ENCODE results near the gene CNTNAP2.
A peak's percentile ranks its signal among the peaks of the same experiment; 100 is the strongest.

The CNTNAP2 gene

DNA sequence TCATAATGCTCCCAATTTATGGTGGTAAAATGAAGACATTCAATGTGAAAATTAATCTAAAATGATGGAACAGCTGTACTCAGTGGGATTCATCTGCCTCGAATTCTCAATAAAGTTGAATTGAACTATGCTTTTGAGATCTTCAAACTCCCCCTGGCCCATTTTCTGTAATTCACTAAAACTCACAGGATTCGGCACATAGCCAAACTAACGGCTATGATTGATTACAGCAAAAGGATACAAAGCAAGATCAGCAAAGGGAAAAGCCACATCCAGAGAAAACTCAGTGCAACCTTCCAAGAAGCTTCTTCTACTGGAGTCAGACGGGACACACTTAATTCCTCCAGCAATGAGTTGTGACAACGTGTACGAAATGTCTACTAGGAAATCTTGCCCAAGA lies 307.5 kb downstream of the CNTNAP2 start:
- DNase-seq (ENCODE audit: low spot score), result no peak

DNA sequence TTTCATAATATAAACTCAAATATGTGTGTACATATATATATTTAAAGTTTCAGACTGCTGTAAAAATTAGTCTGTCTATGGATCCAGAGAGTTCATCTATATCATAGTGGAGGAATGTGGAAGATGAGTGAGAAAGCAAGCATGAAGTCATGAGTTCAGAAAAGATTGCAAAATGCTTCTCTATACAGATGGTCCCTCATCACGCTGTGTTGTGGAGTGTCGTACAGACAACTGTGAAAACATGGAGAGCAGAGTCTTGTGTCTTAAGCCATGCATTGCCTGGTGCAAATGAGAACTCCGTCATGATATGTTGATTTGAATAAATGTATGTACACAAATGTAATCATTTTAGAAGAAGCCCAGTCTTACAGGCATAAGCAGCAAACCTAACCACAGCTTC lies 316.9 kb downstream of the CNTNAP2 start:
- no peak for DNase-seq (ENCODE audit: low spot score)

GRCh38 chr7:146443102-146443501 lies 326.5 kb downstream of the CNTNAP2 start:
- DNase-seq (ENCODE audit: low spot score), result no peak

GRCh38 chr7:146449625-146450024 lies 333.0 kb downstream of the CNTNAP2 start:
- DNase-seq (ENCODE audit: low spot score), result no peak

DNA sequence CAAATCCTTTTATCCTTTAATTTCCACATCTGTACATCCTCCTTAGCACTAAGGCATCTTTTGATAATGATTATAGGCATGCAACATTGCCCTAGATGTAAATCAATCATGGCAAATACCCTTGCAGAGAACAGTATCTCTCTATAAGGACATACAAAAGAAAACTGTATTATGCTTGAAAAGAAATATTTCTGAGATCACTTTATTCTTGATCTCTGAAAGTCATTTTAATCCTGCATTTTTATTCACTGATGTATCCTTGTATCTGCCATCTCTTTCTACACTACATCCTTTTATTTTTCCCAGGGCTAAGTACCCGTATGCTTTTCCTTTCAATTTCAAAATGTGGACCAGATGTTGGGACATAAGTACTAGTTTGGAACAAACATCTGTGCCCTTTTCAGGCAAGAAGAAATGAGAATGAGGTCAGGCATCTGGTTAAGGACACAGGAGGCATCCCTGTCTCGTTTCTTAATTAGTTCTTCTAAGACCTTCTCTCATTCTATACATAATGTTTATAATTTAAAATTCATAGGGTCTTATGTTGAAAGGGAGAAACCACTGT lies 338.6 kb downstream of the CNTNAP2 start:
- no peak for DNase-seq (ENCODE audit: low spot score)

DNA sequence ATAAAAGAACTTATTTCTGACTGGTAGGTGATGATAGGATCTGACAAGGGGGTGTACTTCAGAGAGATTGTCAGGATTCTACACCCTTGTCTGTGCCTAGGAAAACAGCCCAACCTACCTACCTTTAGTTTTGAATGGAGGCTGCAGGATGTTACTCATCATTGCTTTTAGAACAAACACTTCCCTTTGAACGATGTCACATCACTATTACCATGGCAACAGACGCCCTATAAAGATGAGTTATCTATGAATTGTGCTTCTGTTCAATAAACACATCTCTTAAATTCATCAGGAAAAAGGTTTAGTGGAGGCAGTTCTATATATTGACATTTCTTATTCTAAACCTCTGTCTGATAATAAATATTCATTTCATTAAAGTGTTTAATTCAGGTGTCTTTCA lies 362.4 kb downstream of the CNTNAP2 start:
- DNase-seq (ENCODE audit: low spot score), result no peak

GRCh38 chr7:146486519-146486918 lies 369.9 kb downstream of the CNTNAP2 start:
- no peak for DNase-seq (ENCODE audit: low spot score)

- no peak for DNase-seq (ENCODE audit: low spot score)
Observed at GRCh38 chr7:146492017-146492416, 375.4 kb downstream of the CNTNAP2 start.

GRCh38 chr7:146494952-146495596 lies 378.5 kb downstream of the CNTNAP2 start:
- DNase-seq (ENCODE audit: low spot score), result no peak

DNA sequence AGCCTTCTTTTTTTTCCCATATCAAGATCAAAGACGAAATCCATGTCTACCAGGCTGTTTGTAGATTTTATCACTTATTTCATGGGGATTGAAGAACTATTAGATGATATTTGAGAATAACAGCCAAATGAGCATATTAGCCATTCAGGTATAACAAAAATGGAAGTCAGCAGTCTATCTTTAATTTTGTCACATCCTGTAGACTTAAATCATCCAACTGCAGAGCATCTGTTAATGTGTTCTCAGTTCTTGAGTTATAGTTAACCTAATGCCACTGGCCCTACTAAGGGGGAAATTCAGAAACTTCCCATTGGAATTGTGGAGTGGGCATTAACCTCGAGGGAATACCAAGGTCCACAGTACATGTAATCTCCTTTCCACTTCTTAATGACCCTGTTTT lies 380.1 kb downstream of the CNTNAP2 start:
- no peak for DNase-seq (ENCODE audit: low spot score)

- DNase-seq (ENCODE audit: low spot score), result no peak
Observed at GRCh38 chr7:146499970-146500369, 383.4 kb downstream of the CNTNAP2 start.

DNA sequence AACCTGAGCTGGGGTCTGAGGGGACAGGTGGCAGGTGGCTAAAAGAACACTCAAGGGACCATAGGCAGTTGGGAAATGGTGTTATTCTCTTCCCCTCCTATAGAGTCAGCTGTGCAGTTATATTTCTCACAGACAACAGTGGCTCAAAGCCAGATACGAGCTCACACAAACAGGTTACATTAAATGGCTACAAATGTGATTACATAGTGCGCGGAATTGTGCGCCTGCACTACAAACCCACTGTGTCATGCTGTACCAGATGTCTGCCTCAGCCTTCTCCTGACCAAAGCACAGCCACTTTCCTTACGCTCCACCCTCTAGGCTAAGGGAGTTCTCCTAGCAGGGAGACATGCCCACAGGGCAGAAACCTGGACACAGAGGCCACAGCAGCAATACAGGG lies 387.2 kb downstream of the CNTNAP2 start:
- DNase-seq (ENCODE audit: low spot score), result no peak

GRCh38 chr7:146510088-146510680 lies 393.6 kb downstream of the CNTNAP2 start:
- no peak for DNase-seq (ENCODE audit: low spot score)

- no peak for DNase-seq (ENCODE audit: low spot score)
Observed at GRCh38 chr7:146514304-146514703, 397.7 kb downstream of the CNTNAP2 start.

DNA sequence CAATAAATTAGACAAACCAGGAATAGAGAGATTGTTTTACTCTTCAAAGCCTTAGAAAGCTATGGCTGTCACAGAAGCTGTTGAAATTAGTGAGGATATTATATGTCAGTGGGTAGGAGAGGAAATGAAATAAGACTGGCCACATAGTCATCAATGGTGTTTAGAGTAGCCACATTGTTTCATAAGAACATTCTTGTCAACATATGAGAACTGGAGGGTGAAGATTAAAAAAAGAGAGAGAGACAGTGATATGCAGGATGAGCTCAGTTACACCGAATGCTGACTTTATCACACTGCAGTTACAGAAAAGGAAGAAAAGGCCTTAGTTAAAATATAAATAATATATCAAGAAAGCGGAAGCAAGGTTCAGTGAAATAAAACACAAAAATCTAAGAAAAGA lies 412.0 kb downstream of the CNTNAP2 start:
- DNase-seq (ENCODE audit: low spot score), result no peak

GRCh38 chr7:146539836-146540235 lies 423.2 kb downstream of the CNTNAP2 start:
- DNase-seq (ENCODE audit: low spot score), result peak; percentile 33

GRCh38 chr7:146542101-146542500 lies 425.5 kb downstream of the CNTNAP2 start:
- DNase-seq (ENCODE audit: low spot score), result no peak

DNA sequence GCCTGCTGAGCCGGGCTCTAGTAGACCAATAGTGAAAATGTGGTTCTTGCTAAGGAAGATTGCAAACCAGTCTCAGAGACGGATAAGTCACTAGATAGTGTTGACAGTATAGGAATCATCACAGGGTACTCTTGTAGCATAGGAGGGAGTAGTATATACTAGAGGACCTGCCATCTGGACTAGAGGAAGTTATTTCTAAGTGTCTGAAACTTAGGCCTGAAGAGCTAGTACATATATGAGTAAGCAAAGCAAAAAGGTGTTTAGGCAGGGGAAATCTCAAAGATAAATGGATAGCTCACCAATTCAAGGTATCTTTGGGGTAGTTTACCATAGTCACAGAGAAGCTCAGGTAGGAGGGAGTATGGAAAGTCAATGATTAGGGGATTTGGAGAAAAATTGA lies 428.1 kb downstream of the CNTNAP2 start:
- DNase-seq (ENCODE audit: low spot score), result no peak

DNA sequence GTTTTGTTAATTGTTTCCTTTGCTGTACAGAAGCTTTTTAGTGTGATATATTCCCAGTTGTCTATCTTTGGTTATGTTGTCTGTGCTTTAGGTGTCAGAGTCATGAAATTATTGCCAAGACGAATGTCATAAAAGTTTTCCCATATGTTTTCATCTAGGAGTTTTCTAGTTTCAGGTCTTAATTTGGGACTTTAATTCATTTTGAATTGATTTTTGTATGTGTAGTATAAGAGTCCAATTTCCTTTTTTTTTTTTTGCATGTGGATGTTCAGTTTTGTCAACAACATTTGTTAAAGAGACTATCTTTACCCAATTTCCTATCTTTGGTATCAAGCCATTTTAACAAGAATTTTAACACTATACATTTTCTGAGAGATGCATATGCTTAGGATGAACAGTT lies 432.2 kb downstream of the CNTNAP2 start:
- no peak for DNase-seq (ENCODE audit: low spot score)

GRCh38 chr7:146554556-146554955 lies 438.0 kb downstream of the CNTNAP2 start:
- no peak for DNase-seq (ENCODE audit: low spot score)

DNA sequence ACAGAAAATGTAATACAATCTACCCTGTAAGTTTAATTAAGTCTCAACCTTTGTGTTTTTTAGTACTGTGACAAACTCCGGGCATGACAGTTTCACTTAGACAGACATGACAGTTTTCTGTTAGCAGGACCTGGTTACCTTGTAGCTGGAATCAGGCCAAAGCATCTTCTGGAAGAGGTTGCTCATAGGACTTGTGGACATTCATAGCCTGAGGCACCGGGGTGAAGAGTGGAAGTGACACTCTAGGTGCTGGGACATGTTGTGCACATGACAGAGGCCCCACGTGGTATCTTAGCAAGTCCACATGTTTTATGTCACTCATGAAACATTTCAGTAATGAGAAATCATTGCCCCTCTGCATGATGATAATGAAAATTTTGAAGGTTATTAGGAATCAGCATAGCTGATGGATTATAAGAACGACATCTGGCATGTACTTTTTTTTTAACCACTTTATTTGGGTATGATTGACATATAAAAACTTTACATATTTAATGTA lies 441.4 kb downstream of the CNTNAP2 start:
- no peak for DNase-seq (ENCODE audit: low spot score)

DNA sequence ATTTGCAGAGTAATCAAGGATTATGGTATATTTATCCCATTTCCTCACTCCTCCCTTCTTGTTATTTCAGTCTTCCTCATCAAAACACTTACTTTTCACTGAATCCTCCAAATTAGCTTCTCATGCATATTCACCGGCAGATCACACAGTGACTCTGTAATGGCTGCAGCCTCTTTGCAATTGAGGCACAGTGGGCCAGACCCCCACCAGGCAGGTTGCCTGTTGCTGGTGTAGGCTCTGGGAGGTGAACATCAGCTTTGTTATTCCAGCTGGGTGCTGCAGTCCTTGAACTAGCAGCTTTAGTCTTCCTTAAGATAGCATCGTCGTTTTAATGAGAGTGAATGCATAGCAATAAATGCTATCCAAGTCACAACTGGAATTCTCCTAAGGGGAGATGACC lies 449.3 kb downstream of the CNTNAP2 start:
- DNase-seq (ENCODE audit: low spot score), result no peak

GRCh38 chr7:146575903-146576302 lies 459.3 kb downstream of the CNTNAP2 start:
- DNase-seq (ENCODE audit: low spot score), result no peak

GRCh38 chr7:146591976-146592375 lies 475.4 kb downstream of the CNTNAP2 start:
- no peak for DNase-seq (ENCODE audit: low spot score)
